ENCODE measurements around the gene ARL14EP. TPM values are rescaled to one million over a fixed set of nuclear protein-coding genes. Genes with fewer than 3 reads are reported as not detected.

The ARL14EP gene
- polyA plus RNA-seq, 1 donor from 2014 or later, result 90.5 TPM

GRCh38 chr11:30377347-30377746 is 54.4 kb downstream of the ARL14EP start:
- no peak overlapping the region for H3K4me3 Mint-ChIP-seq
- no peaks in the 10 kb centered on the region for H3K9me3 Mint-ChIP-seq
- no peaks in the 10 kb centered on the region for H3K36me3 Mint-ChIP-seq
- peaks cover 1% of the 10 kb centered on the region for H3K27me3 Mint-ChIP-seq
- H3K27ac Mint-ChIP-seq, result no peak overlapping the region
- H3K4me1 Mint-ChIP-seq, result no peaks in the 10 kb centered on the region

- Mint-ChIP-seq H3K27ac (no peak overlapping the region), H3K9me3 (no peaks in the 10 kb centered on the region), H3K27me3 (no peaks in the 10 kb centered on the region), H3K4me3 (no peak overlapping the region), H3K4me1 (no peaks in the 10 kb centered on the region), H3K36me3 (no peaks in the 10 kb centered on the region)
These were observed 57.9 kb downstream of the ARL14EP start for GRCh38 chr11:30380846-30381245.

- Mint-ChIP-seq H3K27ac (no peak overlapping the region), H3K9me3 (no peaks in the 10 kb centered on the region), H3K36me3 (no peaks in the 10 kb centered on the region), H3K4me1 (no peaks in the 10 kb centered on the region), H3K27me3 (no peaks in the 10 kb centered on the region), H3K4me3 (no peak overlapping the region)
These were observed 59.0 kb downstream of the ARL14EP start for GRCh38 chr11:30381879-30382278.

Other genes starting within 250 kb of the ARL14EP start
- not detected for gene FSHB, start 92.1 kb upstream of the ARL14EP start, polyA plus RNA-seq